ENCODE results near the gene RILPL2.

The RILPL2 gene

GRCh38 chr12:123398550-123399254 lies 37.8 kb downstream of the RILPL2 start:
- TF ChIP-seq ZNF274 (IDR thresholded peaks at IDR 0.05; ENCODE audit: low read depth, low read length), result no peak
- TF ChIP-seq YY1 (IDR thresholded peaks at IDR 0.05; ENCODE audit: insufficient read depth, insufficient read length), result no peak
- no peak for DNase-seq (ENCODE audit: low read depth, low spot score)
- Histone ChIP-seq H3K4me1 (ENCODE audit: insufficient read depth, insufficient read length) (peaks cover 7% of the 10 kb centered on the region), H3K9me3 (ENCODE audit: insufficient read depth, low read length) (no peaks in the 10 kb centered on the region), H3K36me3 (ENCODE audit: insufficient read depth, insufficient read length, low read length) (peaks cover 80% of the 10 kb centered on the region), H3K9ac (ENCODE audit: insufficient read length, low read depth) (no peak overlapping the region), H3K4me3 (ENCODE audit: insufficient read length, low read depth) (no peak overlapping the region), H3K27me3 (ENCODE audit: insufficient read depth, insufficient read length) (peaks cover 21% of the 10 kb centered on the region)

- DNase-seq (ENCODE audit: low read depth, low spot score), result no peak
- Histone ChIP-seq H3K36me3 (ENCODE audit: insufficient read depth, insufficient read length, low read length) (peaks cover 80% of the 10 kb centered on the region), H3K9me3 (ENCODE audit: insufficient read depth, low read length) (no peaks in the 10 kb centered on the region), H3K27me3 (ENCODE audit: insufficient read depth, insufficient read length) (peaks cover 16% of the 10 kb centered on the region), H3K4me1 (ENCODE audit: insufficient read depth, insufficient read length) (peaks cover 7% of the 10 kb centered on the region), H3K9ac (ENCODE audit: insufficient read length, low read depth) (no peak overlapping the region), H3K4me3 (ENCODE audit: insufficient read length, low read depth) (no peak overlapping the region)
- no peak for TF ChIP-seq SUZ12 (IDR thresholded peaks at IDR 0.05; ENCODE audit: extremely low read depth, insufficient read depth, insufficient read length)
These were observed 38.3 kb downstream of the RILPL2 start for GRCh38 chr12:123398177-123398549.

- DNase-seq (ENCODE audit: low read depth, low spot score), result no peak
- Histone ChIP-seq H3K4me3 (ENCODE audit: insufficient read length, low read depth) (no peak overlapping the region), H3K27me3 (ENCODE audit: insufficient read depth, insufficient read length) (peaks cover 10% of the 10 kb centered on the region), H3K36me3 (ENCODE audit: insufficient read depth, insufficient read length, low read length) (peaks cover 79% of the 10 kb centered on the region), H3K9ac (ENCODE audit: insufficient read length, low read depth) (no peak overlapping the region), H3K9me3 (ENCODE audit: insufficient read depth, low read length) (no peaks in the 10 kb centered on the region), H3K4me1 (ENCODE audit: insufficient read depth, insufficient read length) (peaks cover 4% of the 10 kb centered on the region)
- TF ChIP-seq YY1 (IDR thresholded peaks at IDR 0.05; ENCODE audit: insufficient read depth, insufficient read length), result no peak
- TF ChIP-seq ZNF274 (IDR thresholded peaks at IDR 0.05; ENCODE audit: low read depth, low read length), result no peak
- no peak for TF ChIP-seq SUZ12 (IDR thresholded peaks at IDR 0.05; ENCODE audit: extremely low read depth, insufficient read depth, insufficient read length)
These were observed 39.1 kb downstream of the RILPL2 start for GRCh38 chr12:123397400-123397799.

- no peak overlapping the region for H3K9ac ChIP-seq (ENCODE audit: insufficient read length, low read depth)
- no peak overlapping the region for H3K4me3 ChIP-seq (ENCODE audit: insufficient read length, low read depth)
- no peak for DNase-seq (ENCODE audit: low read depth, low spot score)
- H3K27me3 ChIP-seq (ENCODE audit: insufficient read depth, insufficient read length), result peaks cover 10% of the 10 kb centered on the region
- no peak for TF ChIP-seq SUZ12 (IDR thresholded peaks at IDR 0.05; ENCODE audit: extremely low read depth, insufficient read depth, insufficient read length)
- no peak for TF ChIP-seq ZNF274 (IDR thresholded peaks at IDR 0.05; ENCODE audit: low read depth, low read length)
- no peak for TF ChIP-seq YY1 (IDR thresholded peaks at IDR 0.05; ENCODE audit: insufficient read depth, insufficient read length)
- H3K4me1 ChIP-seq (ENCODE audit: insufficient read depth, insufficient read length), result peaks cover 1% of the 10 kb centered on the region
- H3K9me3 ChIP-seq (ENCODE audit: insufficient read depth, low read length), result no peaks in the 10 kb centered on the region
- peaks cover 79% of the 10 kb centered on the region for H3K36me3 ChIP-seq (ENCODE audit: insufficient read depth, insufficient read length, low read length)
These were observed 39.5 kb downstream of the RILPL2 start for GRCh38 chr12:123396954-123397353.

- H3K27me3 ChIP-seq (ENCODE audit: insufficient read depth, insufficient read length), result peaks cover 10% of the 10 kb centered on the region
- no peak overlapping the region for H3K9ac ChIP-seq (ENCODE audit: insufficient read length, low read depth)
- TF ChIP-seq SUZ12 (IDR thresholded peaks at IDR 0.05; ENCODE audit: extremely low read depth, insufficient read depth, insufficient read length), result no peak
- TF ChIP-seq YY1 (IDR thresholded peaks at IDR 0.05; ENCODE audit: insufficient read depth, insufficient read length), result no peak
- TF ChIP-seq ZNF274 (IDR thresholded peaks at IDR 0.05; ENCODE audit: low read depth, low read length), result no peak
- H3K4me3 ChIP-seq (ENCODE audit: insufficient read length, low read depth), result no peak overlapping the region
- H3K4me1 ChIP-seq (ENCODE audit: insufficient read depth, insufficient read length), result peaks cover 1% of the 10 kb centered on the region
- H3K9me3 ChIP-seq (ENCODE audit: insufficient read depth, low read length), result no peaks in the 10 kb centered on the region
- no peak for DNase-seq (ENCODE audit: low read depth, low spot score)
- H3K36me3 ChIP-seq (ENCODE audit: insufficient read depth, insufficient read length, low read length), result peaks cover 81% of the 10 kb centered on the region
These were observed 39.9 kb downstream of the RILPL2 start for GRCh38 chr12:123396543-123396942.

GRCh38 chr12:123395236-123395635 lies 41.2 kb downstream of the RILPL2 start:
- TF ChIP-seq ZNF274 (IDR thresholded peaks at IDR 0.05; ENCODE audit: low read depth, low read length) (no peak), SUZ12 (IDR thresholded peaks at IDR 0.05; ENCODE audit: extremely low read depth, insufficient read depth, insufficient read length) (no peak), YY1 (IDR thresholded peaks at IDR 0.05; ENCODE audit: insufficient read depth, insufficient read length) (no peak)
- Histone ChIP-seq H3K27me3 (ENCODE audit: insufficient read depth, insufficient read length) (peaks cover 13% of the 10 kb centered on the region), H3K36me3 (ENCODE audit: insufficient read depth, insufficient read length, low read length) (peaks cover 93% of the 10 kb centered on the region)

GRCh38 chr12:123393747-123394146 lies 42.7 kb downstream of the RILPL2 start:
- Histone ChIP-seq H3K9me3 (ENCODE audit: insufficient read depth, low read length) (no peaks in the 10 kb centered on the region), H3K36me3 (ENCODE audit: insufficient read depth, insufficient read length, low read length) (peaks cover 86% of the 10 kb centered on the region), H3K9ac (ENCODE audit: insufficient read length, low read depth) (no peak overlapping the region), H3K27me3 (ENCODE audit: insufficient read depth, insufficient read length) (peaks cover 6% of the 10 kb centered on the region), H3K4me1 (ENCODE audit: insufficient read depth, insufficient read length) (peaks cover 3% of the 10 kb centered on the region), H3K4me3 (ENCODE audit: insufficient read length, low read depth) (no peak overlapping the region)
- DNase-seq (ENCODE audit: low read depth, low spot score), result no peak
- TF ChIP-seq YY1 (IDR thresholded peaks at IDR 0.05; ENCODE audit: insufficient read depth, insufficient read length) (no peak), SUZ12 (IDR thresholded peaks at IDR 0.05; ENCODE audit: extremely low read depth, insufficient read depth, insufficient read length) (no peak), ZNF274 (IDR thresholded peaks at IDR 0.05; ENCODE audit: low read depth, low read length) (no peak)

More at GRCh38 chr12:123395236-123395635, 41.2 kb downstream of the RILPL2 start:
- no peak overlapping the region for H3K9ac ChIP-seq (ENCODE audit: insufficient read length, low read depth)
- no peak for DNase-seq (ENCODE audit: low read depth, low spot score)
- peaks cover 2% of the 10 kb centered on the region for H3K4me1 ChIP-seq (ENCODE audit: insufficient read depth, insufficient read length)
- H3K9me3 ChIP-seq (ENCODE audit: insufficient read depth, low read length), result no peaks in the 10 kb centered on the region
- no peak overlapping the region for H3K4me3 ChIP-seq (ENCODE audit: insufficient read length, low read depth)

Data from NT2/D1 (cell line).